SK-N-SH (cell line): Measurements from ENCODE around the gene NSD1. TPM values are rescaled to one million over a fixed set of nuclear protein-coding genes. Genes with fewer than 3 reads are reported as not detected.

Experiments
- CTCF ChIA-PET: fragments of 300-600, 350-600 bp; formaldehyde crosslinking; extraction: SDS; loops from one replicate; lab custom pipeline; 2021; lab: Yijun Ruan, JAX
- POLR2A ChIA-PET: fragments of 350-600 bp; sonication (Branson Sonifier 250); formaldehyde crosslinking; extraction: SDS; loops from one replicate; lab custom pipeline; 2020; ENCODE audit warnings: antibody characterized with exemption, inconsistent platforms; lab: Yijun Ruan, JAX
- DNase-seq: peaks from one replicate; pipeline ENCODE4 v3.0.0; 2012
- H2AFZ ChIP-seq: fragments of 200-600 bp; sonication (generic); 2 replicates; pipeline ENCODE4 v1.8.1; 2016; ENCODE audit warnings: antibody characterized with exemption, mild to moderate bottlenecking, low read depth
- H3F3A ChIP-seq: fragments of 200-600 bp; sonication (generic); replicated peaks from 2 replicates; pipeline ENCODE3; 2016; ENCODE audit warnings: antibody characterized with exemption, mild to moderate bottlenecking; ENCODE audit not compliant: insufficient read depth
- H3K27ac ChIP-seq, 2 experiments: fragments of 200-500 bp in 1 of 2; fragments of 200-600 bp in 1 of 2; sonication (Bioruptor generic) in 1 of 2; sonication (generic), shearing (Covaris generic) in 1 of 2; 2 replicates each; pipeline versions ENCODE4 v1.5.1 to v1.6.1; 2014 to 2016; ENCODE audit warnings: low read depth in 2 of 2, inconsistent platforms in 1 of 2, low read length in 1 of 2, mild to moderate bottlenecking in 1 of 2, mixed read lengths in 1 of 2
- H3K27me3 ChIP-seq: fragments of 200-600 bp; sonication (generic), shearing (Covaris generic); 2 replicates; pipeline ENCODE4 v1.6.1; 2016; ENCODE audit warnings: mixed run types; ENCODE audit not compliant: insufficient read depth
- H3K36me3 ChIP-seq, 2 experiments: fragments of 200-500 bp in 1 of 2; fragments of 200-600 bp in 1 of 2; sonication (Bioruptor generic) in 1 of 2; sonication (generic) in 1 of 2; replicated peaks in 1 of 2; 2 replicates each; pipeline versions ENCODE3 to v1.5.1; 2014 to 2016; ENCODE audit warnings: low read length in 1 of 2, mild to moderate bottlenecking in 1 of 2; ENCODE audit not compliant: insufficient read depth in 2 of 2, control insufficient read depth in 1 of 2
- H3K4me1 ChIP-seq, 2 experiments: fragments of 200-500 bp in 1 of 2; fragments of 200-600 bp in 1 of 2; sonication (Bioruptor generic) in 1 of 2; sonication (generic), shearing (Covaris generic) in 1 of 2; 2 replicates each; pipeline versions ENCODE4 v1.5.1 to v1.6.1; 2014 to 2016; ENCODE audit warnings: low read depth in 1 of 2, low read length in 1 of 2, mixed run types in 1 of 2; ENCODE audit not compliant: insufficient read depth in 2 of 2, control insufficient read depth in 1 of 2
- H3K4me2 ChIP-seq: fragments of 200-600 bp; sonication (generic), shearing (Covaris generic); 2 replicates; pipeline ENCODE4 v1.6.1; 2017; ENCODE audit warnings: mixed run types
- H3K4me3 ChIP-seq, 2 experiments: fragments of 200-500 bp in 1 of 2; fragments of 200-600 bp in 1 of 2; sonication (Bioruptor generic) in 1 of 2; sonication (generic), shearing (Covaris generic) in 1 of 2; 2 replicates each; pipeline versions ENCODE4 v1.5.1 to v1.8.1; 2014 to 2016; ENCODE audit warnings: low read depth in 2 of 2, inconsistent platforms in 1 of 2, low read length in 1 of 2, mild to moderate bottlenecking in 1 of 2, mixed read lengths in 1 of 2, moderate library complexity in 1 of 2
- H3K79me2 ChIP-seq: fragments of 200-600 bp; sonication (generic); 2 replicates; pipeline ENCODE4 v1.8.1; 2017; ENCODE audit warnings: mild to moderate bottlenecking; ENCODE audit not compliant: insufficient read depth
- H3K9ac ChIP-seq: fragments of 200-600 bp; sonication (generic); 2 replicates; pipeline ENCODE4 v1.6.1; 2017; ENCODE audit warnings: mixed run types
- H3K9me2 ChIP-seq: fragments of 200-600 bp; sonication (generic); 2 replicates; pipeline ENCODE4 v1.6.1; 2017; ENCODE audit warnings: mixed run types
- H3K9me3 ChIP-seq: fragments of 200-600 bp; sonication (generic); 2 replicates; pipeline ENCODE4 v1.6.1; 2017; ENCODE audit warnings: mixed run types, mild to moderate bottlenecking, moderate library complexity
- H4K20me1 ChIP-seq: fragments of 200-600 bp; sonication (generic); 2 replicates; pipeline ENCODE4 v1.6.1; 2017; ENCODE audit warnings: mild to moderate bottlenecking, mixed run types; ENCODE audit not compliant: insufficient read depth
- CHD2 ChIP-seq: fragments of 150-350 bp; IDR thresholded peaks from 2 replicates; pipeline ENCODE4 v1.6.1; 2018; ENCODE audit warnings: low read length; ENCODE audit not compliant: partially characterized antibody
- ELF1 ChIP-seq: IDR thresholded peaks from 2 replicates; pipeline ENCODE4 v1.4.0; 2012
- EP300 ChIP-seq, 2 experiments: IDR thresholded peaks; 2 replicates each; pipeline versions ENCODE4 v1.4.0 to v1.6.1; 2012; ENCODE audit warnings: borderline replicate concordance in 1 of 2, low read depth in 1 of 2, low read length in 1 of 2
- EZH2phosphoT487 ChIP-seq: fragments of 200-600 bp; sonication (generic); IDR thresholded peaks from 2 replicates; pipeline ENCODE4 v1.6.1; 2017; ENCODE audit warnings: low read depth, mixed run types, mild to moderate bottlenecking, antibody characterized with exemption, moderate library complexity, borderline replicate concordance
- FOSL2 ChIP-seq: IDR thresholded peaks from 2 replicates; pipeline ENCODE4 v1.4.0; 2012; ENCODE audit warnings: low read depth, mild to moderate bottlenecking, moderate library complexity, borderline replicate concordance
- FOXJ3 ChIP-seq: sonication (generic); formaldehyde crosslinking; IDR thresholded peaks from 2 replicates; pipeline ENCODE4 v1.5.1; 2020; ENCODE audit warnings: mild to moderate bottlenecking, missing genetic modification reagents
- FOXM1 ChIP-seq: IDR thresholded peaks from 2 replicates; pipeline ENCODE4 v1.4.0; 2012; ENCODE audit warnings: low read depth, mild to moderate bottlenecking
- GABPA ChIP-seq: IDR thresholded peaks from 2 replicates; pipeline ENCODE4 v1.4.0; 2012; ENCODE audit warnings: low read depth, mild to moderate bottlenecking
- GATA2 ChIP-seq: sonication (generic); formaldehyde crosslinking; IDR thresholded peaks from 2 replicates; pipeline ENCODE4 v1.5.0; 2020; ENCODE audit warnings: mild to moderate bottlenecking, missing genetic modification reagents
- JUND ChIP-seq: IDR thresholded peaks from 2 replicates; pipeline ENCODE4 v1.4.0; 2012
- NFIC ChIP-seq: IDR thresholded peaks from 2 replicates; pipeline ENCODE4 v1.4.0; 2012; ENCODE audit warnings: borderline replicate concordance
- POLR2AphosphoS5 ChIP-seq: IDR thresholded peaks from 2 replicates; pipeline ENCODE4 v1.6.1; 2012; ENCODE audit warnings: low read depth, low read length
- RAD21 ChIP-seq: IDR thresholded peaks from 2 replicates; pipeline ENCODE4 v1.6.1; 2012; ENCODE audit warnings: mild to moderate bottlenecking, low read length
- RCOR1 ChIP-seq: fragments of 150-350 bp; IDR thresholded peaks from 2 replicates; pipeline ENCODE4 v1.6.1; 2017; ENCODE audit warnings: antibody characterized with exemption, low read length
- RFX5 ChIP-seq: IDR thresholded peaks from 2 replicates; pipeline ENCODE4 v1.6.1; 2012; ENCODE audit warnings: mild to moderate bottlenecking, improper control_type of control experiment, low read length
- SIN3A ChIP-seq: IDR thresholded peaks from 2 replicates; pipeline ENCODE4 v1.6.1; 2012; ENCODE audit warnings: low read depth, mild to moderate bottlenecking, low read length, moderate library complexity, borderline replicate concordance
- SMC3 ChIP-seq: IDR thresholded peaks from 2 replicates; pipeline ENCODE4 v1.6.1; 2012; ENCODE audit warnings: low read depth, low read length, improper control_type of control experiment
- TAF1 ChIP-seq: IDR thresholded peaks from 2 replicates; pipeline ENCODE4 v1.6.1; 2012; ENCODE audit warnings: low read depth, mild to moderate bottlenecking, low read length, moderate library complexity, borderline replicate concordance
- TCF12 ChIP-seq: IDR thresholded peaks from 2 replicates; pipeline ENCODE4 v1.4.0; 2012
- TEAD4 ChIP-seq: IDR thresholded peaks from 2 replicates; pipeline ENCODE4 v1.4.0; 2012; ENCODE audit warnings: mild to moderate bottlenecking, borderline replicate concordance; ENCODE audit not compliant: insufficient read depth
- YY1 ChIP-seq: IDR thresholded peaks from 2 replicates; pipeline ENCODE4 v1.4.0; 2012; ENCODE audit warnings: low read depth, mild to moderate bottlenecking
- WGBS: methylation state at CpG from one replicate; pipeline ENCODE4 v1.1.6; 2017; ENCODE audit warnings: low lambda C conversion rate; 5-methylcytosine and 5-hydroxymethylcytosine counted together
- polyA plus RNA-seq, 3 experiments: library from polyadenylated mRNA; depleted of rRNA; stranded (reverse); fragments of >200 nt; gene quantifications; 2 replicates each; pipeline ENCODE4 v1.2.3, GENCODE V29; 2012
- TF ChIP-seq, protein P1 (sequence below): fragments of 150-350 bp; IDR thresholded peaks from 2 replicates; pipeline ENCODE4 v1.6.1; 2016; ENCODE audit warnings: mild to moderate bottlenecking, low read depth, low read length
- TF ChIP-seq, protein P2 (sequence below): IDR thresholded peaks from 2 replicates; pipeline ENCODE4 v1.4.0; 2012; ENCODE audit warnings: low read depth, borderline replicate concordance
- TF ChIP-seq, protein P3 (sequence below): IDR thresholded peaks from 2 replicates; pipeline ENCODE4 v1.4.0; 2012; ENCODE audit warnings: low read depth

The NSD1 gene
- polyA plus RNA-seq, 1 of the 3 experiments (the other 2 are of a cell fraction) = 6.7 TPM

DNA sequence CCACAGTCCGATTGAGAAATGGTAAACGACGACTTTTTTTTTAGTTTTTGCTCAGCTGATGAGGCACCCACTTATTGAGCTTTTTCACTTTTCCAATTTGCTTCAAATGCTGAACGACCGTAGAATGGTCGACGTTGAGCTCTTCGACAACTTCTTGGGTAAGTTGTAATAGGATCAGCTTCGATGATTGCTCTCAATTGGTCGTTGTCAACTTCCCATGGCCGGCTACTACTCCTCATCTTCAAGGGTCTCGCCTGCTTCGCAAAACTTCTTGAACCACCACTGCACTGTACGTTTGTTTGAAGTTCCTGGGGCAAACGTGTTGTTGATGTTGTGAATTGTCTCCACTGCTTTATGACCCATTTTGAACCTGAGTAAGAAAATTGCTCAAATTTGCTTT is 35.7 kb downstream of the NSD1 start:
- Histone ChIP-seq H4K20me1 (0 out of 2 replicates have a peak, but pooled peaks cover 3% of the 10 kb centered on the region), H3K9me2 (no peaks in the 10 kb centered on the region), H3K79me2 (peaks cover 96% of the 10 kb centered on the region), H3K4me3 (no peak overlapping the region), H3K4me1 (no peaks in the 10 kb centered on the region), H3K9ac (no peak overlapping the region), H3K4me2 (no peak overlapping the region), H3K9me3 (no peaks in the 10 kb centered on the region), H3K36me3 (peaks cover 3 to 10% of the 10 kb centered on the region in 2 experiments), H2AFZ (no peak overlapping the region), H3K27me3 (no peaks in the 10 kb centered on the region), H3K27ac (no peak overlapping the region), H3F3A (no peaks in the 10 kb centered on the region)
- ChIA-PET CTCF (no interaction called here), POLR2A (interaction anchor here (0.6 kb wide), 1 partner anchor 65 kb away, joined by 5 read pairs; no protein-coding TSS in a partner anchor)
- TF ChIP-seq TAF1 = no peak
- no peak for TF ChIP-seq RAD21
- TF ChIP-seq GABPA = no peak
- TF ChIP-seq ELF1 = no peak
- TF ChIP-seq TCF12 = no peak
- TF ChIP-seq, protein P1, sequence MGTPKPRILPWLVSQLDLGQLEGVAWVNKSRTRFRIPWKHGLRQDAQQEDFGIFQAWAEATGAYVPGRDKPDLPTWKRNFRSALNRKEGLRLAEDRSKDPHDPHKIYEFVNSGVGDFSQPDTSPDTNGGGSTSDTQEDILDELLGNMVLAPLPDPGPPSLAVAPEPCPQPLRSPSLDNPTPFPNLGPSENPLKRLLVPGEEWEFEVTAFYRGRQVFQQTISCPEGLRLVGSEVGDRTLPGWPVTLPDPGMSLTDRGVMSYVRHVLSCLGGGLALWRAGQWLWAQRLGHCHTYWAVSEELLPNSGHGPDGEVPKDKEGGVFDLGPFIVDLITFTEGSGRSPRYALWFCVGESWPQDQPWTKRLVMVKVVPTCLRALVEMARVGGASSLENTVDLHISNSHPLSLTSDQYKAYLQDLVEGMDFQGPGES = no peak
- no peak for TF ChIP-seq YY1
- TF ChIP-seq GATA2 = no peak
- TF ChIP-seq SIN3A = no peak
- no peak for TF ChIP-seq RFX5
- no peak for TF ChIP-seq FOXM1
- no peak for TF ChIP-seq EP300 (IDR thresholded peaks at IDR 0.05; ENCODE audit: borderline replicate concordance in 1 of 2, low read depth in 1 of 2, low read length in 1 of 2)
- no peak for TF ChIP-seq FOSL2
- TF ChIP-seq, protein P2, sequence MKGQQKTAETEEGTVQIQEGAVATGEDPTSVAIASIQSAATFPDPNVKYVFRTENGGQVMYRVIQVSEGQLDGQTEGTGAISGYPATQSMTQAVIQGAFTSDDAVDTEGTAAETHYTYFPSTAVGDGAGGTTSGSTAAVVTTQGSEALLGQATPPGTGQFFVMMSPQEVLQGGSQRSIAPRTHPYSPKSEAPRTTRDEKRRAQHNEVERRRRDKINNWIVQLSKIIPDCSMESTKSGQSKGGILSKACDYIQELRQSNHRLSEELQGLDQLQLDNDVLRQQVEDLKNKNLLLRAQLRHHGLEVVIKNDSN = no peak
- TF ChIP-seq NFIC = no peak
- TF ChIP-seq SMC3 = no peak
- TF ChIP-seq CHD2 = no peak
- WGBS = 97% methylated on average over 15 of the region's 15 CpGs
- no peak for DNase-seq

DNA sequence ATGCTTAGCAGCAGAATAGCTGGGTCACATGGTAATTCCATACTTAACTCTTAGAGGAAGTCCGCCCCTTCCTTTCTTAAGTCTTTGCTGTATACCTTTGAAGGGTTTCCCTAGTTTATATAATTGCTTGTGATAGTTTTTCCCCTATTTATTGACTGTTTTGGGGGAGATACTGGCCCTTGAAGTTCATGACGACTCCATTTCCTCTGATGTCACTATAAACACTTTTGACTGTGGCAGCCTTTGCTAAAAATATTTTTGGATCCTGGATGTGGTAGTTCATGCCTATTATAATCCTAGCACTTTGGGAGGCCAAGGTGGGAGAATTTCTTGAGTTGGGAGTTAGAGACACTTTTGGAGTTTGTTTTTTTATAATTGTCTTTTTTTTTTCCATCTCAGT is 38.4 kb downstream of the NSD1 start:
- POLR2A ChIA-PET = no interaction called here
- no peak for DNase-seq
- H3K9me3 ChIP-seq = no peaks in the 10 kb centered on the region
- no peak overlapping the region for H2AFZ ChIP-seq
- no peak overlapping the region for H3K4me3 ChIP-seq
- no peaks in the 10 kb centered on the region for H3K27me3 ChIP-seq
- H3K4me2 ChIP-seq = no peak overlapping the region
- WGBS = 96% methylated on average over 2 of the region's 2 CpGs
- H4K20me1 ChIP-seq = 0 out of 2 replicates have a peak, but pooled peaks cover 3% of the 10 kb centered on the region
- H3K27ac ChIP-seq = no peak overlapping the region
- CTCF ChIA-PET = no interaction called here
- H3K36me3 ChIP-seq = peaks cover 3% of the 10 kb centered on the region in 2 experiments
- TF ChIP-seq FOXJ3 (CRISPR knock-in tag) = no peak
- TF ChIP-seq POLR2AphosphoS5 = no peak
- TF ChIP-seq EZH2phosphoT487 = no peak
- no peak for TF ChIP-seq TEAD4
- no peak for TF ChIP-seq SIN3A
- no peak for TF ChIP-seq RCOR1
- TF ChIP-seq ELF1 = no peak
- TF ChIP-seq SMC3 = no peak
- TF ChIP-seq JUND = no peak
- TF ChIP-seq GATA2 = no peak
- no peak for TF ChIP-seq EP300 (IDR thresholded peaks at IDR 0.05; ENCODE audit: borderline replicate concordance in 1 of 2, low read depth in 1 of 2, low read length in 1 of 2)
- TF ChIP-seq FOSL2 = no peak
- TF ChIP-seq, protein P3, sequence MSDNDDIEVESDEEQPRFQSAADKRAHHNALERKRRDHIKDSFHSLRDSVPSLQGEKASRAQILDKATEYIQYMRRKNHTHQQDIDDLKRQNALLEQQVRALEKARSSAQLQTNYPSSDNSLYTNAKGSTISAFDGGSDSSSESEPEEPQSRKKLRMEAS = no peak
- no peak for TF ChIP-seq RFX5
- no peak for TF ChIP-seq TAF1
- no peak for TF ChIP-seq GABPA
- TF ChIP-seq, all 33 proteins: peak for 0
- H3F3A ChIP-seq = no peaks in the 10 kb centered on the region
- no peak overlapping the region for H3K9ac ChIP-seq
- no peaks in the 10 kb centered on the region for H3K4me1 ChIP-seq
- peaks cover 97% of the 10 kb centered on the region for H3K79me2 ChIP-seq
- H3K9me2 ChIP-seq = no peaks in the 10 kb centered on the region
